Hindlimb muscle (tissue), 1 donor: Measurements from ENCODE around the gene S100A10. TPM values are rescaled to one million over a fixed set of nuclear protein-coding genes. Genes with fewer than 3 reads are reported as not detected.

Experiments
- DNase-seq: peaks from one replicate; pipeline ENCODE4 v3.0.0-alpha.2; 2013
- polyA plus RNA-seq: library from polyadenylated mRNA; unstranded; fragments of 120-200 nt; gene quantifications from one replicate; pipeline ENCODE4 v1.2.1, GENCODE V29; 2013; ENCODE audit not compliant: insufficient read length

Gene S100A10
- polyA plus RNA-seq, 1 donor = 186 TPM

DNA sequence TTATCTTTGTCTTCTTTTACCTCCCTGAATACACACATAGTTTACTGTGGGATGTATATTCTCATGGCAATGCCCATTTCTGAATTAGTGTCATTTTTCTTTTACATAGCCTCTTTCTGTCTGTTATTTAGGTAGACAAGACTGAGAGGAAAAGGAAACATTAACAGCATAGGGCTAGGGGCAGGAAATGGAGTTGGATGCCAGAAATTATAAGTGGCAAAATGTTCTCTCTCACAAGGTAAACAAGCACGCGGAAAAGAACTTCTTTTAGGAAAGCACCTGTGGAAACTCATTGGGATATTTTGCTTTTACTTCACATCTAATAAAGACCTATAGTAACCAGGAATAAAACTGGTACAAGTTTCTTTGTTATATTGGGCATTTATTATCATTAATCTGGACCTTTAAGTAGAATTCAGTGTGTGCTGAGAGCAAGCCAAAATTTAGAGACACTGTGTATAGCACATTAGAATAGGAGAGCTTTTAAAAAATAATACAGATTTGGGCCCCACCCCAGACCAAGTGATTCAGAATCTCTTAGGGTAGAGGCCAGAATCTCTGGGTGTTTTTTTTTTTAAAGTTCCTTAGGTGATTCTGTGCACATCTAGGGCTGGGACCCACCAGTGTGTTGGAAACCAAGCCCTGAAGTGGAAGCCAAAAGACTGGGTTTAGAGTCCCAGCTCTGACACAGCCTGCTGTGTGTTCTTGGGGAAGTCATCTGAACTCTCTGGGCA lies 32.7 kb downstream of the S100A10 start:
- no peak for DNase-seq

DNA sequence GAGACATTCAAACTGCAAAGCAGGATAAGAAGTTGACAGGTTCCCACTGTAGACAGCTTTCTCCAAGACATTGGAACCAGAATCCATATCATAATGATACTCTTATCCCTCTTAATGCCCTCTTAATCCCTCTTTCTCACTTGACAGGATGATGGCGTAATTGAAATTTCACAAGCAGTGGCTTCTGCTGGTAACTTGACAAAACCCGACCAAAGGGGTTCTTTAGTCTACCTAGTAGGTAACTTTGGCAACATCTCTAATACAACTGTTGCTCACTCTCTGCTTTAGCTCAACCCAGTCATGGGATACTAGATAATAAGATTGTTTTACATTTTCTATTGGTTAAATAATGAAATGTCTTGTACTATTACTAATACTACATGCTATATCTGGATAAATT lies 34.7 kb downstream of the S100A10 start:
- DNase-seq = no peak

DNA sequence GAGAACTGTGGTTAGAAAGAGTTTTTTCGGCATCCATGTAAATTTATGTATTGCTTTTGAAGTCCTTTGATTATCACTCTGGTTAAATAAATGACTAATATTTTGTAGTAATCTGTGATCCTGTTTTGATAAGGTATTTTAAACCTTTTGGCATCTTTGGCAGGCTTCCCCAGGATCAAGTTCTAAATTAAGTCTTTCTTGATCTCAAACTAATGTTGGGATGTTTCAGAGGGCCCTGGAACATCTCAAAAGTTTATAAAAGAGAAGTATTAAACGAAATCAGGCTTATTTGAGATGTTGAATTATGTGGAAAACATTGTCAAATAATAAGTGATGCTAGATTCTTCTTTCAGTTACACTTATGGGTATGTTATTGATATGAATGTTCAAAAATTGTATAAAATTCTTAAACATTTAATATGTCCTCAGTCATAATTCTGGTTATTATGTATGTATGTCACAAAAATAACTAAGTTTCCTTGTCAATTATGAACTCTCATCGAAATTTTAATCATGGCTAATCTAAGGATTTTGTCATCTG lies 36.6 kb downstream of the S100A10 start:
- DNase-seq = no peak

DNA sequence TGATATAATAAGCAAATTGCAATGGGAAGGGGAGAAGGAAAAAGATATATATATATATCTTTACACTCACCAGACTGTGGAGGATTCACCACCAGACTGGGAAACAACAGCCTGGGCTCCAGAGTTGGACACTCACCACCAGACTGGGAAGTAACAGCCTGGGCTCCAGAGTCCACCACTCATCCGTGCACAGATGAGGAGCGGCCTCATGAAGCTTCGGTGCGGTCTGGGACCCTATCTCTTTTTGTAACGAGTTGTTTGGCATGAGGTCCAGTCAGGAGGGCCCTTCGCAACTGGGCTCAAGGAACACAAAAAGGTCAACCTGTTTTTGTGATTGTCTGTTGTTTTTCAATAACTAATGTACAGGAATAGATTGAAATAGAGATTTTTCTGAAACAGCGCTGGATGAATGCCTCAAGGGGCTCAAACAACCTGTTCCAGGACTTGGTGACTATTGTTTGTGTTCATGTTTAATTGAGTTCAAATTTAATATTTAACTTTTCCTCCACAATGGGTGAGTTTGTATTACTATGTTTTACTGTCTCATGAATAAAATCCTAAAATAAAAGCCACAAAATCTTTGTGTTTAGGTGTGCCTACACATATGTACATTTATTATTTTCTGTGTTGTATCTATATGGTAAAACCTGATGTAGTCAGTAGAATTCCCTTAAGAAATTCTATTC lies 40.1 kb downstream of the S100A10 start:
- DNase-seq = no peak

DNA sequence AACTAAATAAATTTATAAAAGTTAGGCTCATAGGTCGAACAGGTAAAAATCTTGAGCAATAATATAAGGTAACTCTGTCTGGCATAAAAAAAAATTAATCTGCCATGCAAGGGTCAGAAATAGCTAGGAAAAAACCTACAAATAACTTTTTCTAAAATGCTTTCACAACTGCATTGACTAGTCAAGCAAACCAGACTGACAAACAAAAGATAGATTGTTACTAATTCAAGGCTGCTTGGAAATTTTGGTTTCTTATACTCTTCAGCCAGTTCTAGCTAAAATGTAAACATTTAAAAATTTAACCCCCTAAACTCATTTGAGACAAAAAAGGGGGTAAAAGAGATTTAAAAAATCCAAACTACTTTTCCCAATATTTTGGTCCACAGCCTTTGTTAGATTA lies 40.8 kb downstream of the S100A10 start:
- DNase-seq = no peak

DNA sequence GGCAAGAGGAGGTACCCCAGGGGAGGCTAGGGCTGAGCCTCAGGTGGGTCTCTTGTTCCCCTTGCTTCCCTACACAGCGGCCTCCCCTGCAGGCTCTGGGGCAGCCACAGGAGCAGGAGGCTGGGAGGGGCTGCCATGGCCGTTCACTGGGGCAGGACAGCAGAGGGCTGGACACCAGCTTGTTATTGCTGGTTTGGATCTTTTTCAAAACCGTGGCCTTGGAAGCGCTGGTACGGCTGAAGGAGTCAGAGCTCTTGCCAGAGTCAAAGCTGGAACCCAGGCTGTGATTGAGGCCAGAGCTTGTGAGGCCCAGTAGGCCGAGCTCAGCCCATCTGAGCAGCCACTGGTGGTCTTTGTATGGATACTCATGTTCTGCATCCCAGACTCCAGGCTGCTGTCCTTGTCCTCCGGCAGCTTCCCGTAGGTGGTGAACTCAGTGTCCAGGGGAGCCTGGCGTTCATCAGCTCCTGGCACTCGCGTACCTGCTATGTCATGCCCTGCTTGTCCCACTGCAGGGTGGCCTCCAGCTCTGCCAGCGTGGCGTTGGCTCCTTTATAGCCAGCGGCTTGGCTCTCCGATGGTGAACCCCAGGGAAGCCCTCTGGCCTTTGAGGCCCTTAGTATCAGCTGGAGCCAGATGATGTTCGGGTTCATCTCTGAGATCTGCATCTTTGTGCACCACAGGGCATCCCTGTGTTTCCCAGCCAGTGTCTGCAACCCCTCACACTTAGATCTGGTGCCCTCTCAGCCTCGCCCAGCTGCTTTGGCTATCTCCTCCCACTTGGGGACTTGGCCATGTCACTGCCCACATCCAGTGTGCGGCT lies 44.1 kb downstream of the S100A10 start:
- no peak for DNase-seq

DNA sequence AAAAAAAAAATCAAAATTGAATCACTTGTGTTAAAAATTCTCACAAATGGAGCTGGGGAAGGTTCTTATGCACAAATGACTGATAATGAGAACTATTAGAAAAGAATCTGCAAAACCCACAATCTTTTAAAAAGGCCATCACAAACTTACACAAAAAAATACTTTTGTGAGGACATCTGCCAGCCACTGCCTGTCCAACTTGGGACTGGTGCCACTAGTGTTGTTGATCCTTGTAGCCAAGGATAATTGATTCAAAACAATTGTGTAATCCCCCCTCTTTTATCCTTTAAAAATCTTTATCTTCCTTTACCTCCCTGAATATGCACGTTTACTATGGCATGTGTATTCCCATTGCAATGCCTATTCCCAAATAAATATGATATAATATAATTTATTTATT lies 45.2 kb downstream of the S100A10 start:
- DNase-seq = no peak

DNA sequence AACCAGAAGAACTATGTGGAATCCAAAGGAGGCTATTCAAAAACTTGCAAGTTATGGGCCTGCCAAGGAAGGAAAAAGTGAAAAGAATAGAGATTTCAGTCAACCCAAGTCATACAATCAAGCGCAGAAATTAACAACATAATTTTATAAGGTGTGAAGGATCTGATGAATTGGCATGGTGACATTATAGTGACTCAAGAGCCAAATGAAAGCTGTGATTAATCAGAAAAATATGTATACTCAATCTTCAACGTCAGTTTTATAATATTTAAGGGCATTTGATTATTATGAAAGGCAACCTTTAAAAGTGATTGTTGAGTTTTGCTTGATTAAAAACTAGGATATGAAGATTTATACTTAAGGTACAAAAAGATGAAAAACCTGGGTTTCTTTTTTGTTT lies 46.5 kb downstream of the S100A10 start:
- no peak for DNase-seq

DNA sequence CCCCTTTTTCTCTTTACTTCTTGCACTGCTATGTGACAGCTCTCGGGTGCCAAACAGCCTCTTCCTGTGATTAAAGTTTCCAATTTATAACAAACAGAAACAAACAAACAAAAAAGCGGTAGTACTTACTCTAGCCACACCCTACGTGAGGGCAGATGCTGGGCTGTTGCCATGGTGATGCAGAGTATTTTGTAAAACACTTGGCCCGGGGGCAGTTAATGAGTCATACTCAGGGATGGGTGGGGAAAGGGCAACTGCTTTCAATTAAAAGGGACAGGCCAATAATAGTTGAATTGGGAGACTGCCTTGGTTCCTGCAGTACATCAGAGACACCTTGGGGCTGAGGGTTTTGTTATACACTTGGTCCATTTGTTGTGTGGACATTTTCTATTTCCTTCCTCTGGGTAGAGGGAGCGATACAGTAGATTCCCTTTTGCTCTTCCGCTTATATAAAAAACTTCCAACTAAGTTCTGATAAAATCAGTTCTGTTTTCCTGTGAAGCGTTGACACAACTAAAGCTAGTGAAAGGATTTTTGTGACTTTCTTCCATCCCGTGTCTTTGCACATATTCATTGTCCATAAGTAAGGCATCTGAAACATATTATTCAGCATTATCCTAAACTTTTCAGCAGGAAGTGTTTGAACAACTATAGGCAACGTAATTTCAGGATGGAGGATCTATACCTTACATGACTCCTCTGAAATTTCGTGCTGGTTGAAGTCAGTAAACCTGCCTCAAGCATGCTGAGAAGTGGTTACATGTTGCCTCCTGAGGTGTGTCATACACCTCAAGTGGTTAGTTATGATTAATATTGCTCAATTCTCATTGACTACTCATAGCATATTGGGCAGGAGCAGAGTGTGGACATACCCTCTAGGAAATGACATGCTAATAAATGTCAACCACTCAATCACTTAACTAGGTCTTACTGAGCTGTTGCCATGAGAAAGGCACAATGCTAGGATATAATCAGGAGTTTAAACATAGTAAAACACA lies 47.6 kb downstream of the S100A10 start:
- peak; percentile 75 for DNase-seq

DNA sequence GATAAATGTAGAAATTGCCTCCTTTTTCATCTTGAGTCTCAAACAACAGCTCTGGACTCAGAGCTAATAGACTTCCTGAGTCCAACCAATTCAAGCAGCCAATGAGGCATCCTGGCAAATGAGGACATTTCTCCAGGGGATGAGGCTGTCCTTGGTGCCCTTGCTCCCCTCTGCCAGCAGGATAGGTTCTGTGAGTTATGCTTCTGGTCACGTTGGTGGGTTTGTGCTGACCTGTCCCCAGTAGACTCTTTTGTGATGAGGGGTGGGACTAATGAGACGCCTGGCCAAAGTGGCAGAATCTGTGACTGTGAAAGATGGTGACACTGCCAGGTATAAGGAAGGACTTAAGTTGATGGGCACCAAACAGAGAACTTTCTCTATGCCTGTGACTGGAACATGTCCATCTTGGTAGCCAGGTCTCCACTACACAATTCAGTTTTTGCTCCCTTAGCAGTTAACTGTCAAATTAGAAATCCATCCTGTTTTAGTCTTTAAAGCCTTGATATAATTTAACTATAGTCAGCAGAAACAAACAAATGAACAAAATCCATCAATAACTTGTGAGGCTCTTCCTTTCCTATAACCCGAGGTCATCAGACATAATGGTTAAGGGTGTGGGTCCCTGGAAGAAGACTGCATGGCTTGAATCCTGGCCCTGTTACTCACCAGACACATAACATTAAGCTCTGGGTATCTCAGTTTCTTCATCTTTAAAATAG lies 48.6 kb downstream of the S100A10 start:
- no peak for DNase-seq

DNA sequence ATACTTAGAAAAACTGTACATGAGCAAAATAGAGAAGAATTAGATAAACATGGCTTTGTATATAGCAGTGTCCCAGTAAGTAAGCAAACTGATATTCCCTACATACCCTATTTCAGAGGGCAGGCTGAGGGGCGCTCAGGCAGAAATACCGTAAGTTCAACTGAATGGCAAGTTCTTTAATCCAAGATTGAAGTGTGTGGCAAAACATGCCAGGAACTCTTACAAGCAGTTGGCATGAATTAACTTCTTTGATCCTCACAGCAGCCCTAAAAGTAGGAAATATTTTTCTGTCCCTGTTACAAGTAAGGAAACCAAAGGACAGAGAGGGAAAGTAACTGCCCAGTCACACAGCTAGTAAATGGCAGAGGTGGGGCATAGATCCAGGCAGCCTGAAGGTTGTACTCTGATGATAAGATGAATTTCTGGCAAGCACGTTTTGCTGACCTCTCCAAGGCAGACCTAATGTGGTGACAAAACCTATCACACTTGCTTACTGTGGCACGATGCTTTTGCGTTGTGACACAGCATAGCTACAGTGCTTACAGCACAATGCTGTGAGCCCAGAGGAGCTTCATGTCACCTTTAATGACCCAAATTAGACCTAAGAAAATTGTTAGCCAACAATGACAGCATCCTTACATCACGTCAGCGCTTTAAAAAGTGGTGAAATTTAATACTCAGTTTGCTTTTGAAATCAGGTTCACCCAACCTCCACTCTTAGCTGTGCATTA lies 49.4 kb downstream of the S100A10 start:
- DNase-seq = no peak

DNA sequence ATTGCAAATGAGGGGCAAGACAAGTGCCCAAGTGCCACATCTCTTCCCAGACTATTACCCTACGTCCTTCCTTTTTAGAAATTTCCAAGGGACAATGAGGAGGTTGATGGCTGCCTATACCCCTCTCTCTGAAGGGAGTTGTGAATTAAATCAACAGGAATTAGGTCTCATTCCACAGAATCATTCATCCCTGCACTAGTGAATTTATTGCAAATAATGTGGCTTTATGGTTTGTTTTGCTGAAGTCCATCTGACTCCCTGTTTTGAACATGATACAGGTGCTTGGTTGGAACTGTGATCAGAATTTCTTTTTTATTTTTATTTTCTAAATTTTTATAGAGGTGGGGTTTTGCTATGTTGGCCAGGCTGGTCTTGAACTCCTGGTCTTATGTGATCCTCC lies 50.1 kb downstream of the S100A10 start:
- DNase-seq = no peak

DNA sequence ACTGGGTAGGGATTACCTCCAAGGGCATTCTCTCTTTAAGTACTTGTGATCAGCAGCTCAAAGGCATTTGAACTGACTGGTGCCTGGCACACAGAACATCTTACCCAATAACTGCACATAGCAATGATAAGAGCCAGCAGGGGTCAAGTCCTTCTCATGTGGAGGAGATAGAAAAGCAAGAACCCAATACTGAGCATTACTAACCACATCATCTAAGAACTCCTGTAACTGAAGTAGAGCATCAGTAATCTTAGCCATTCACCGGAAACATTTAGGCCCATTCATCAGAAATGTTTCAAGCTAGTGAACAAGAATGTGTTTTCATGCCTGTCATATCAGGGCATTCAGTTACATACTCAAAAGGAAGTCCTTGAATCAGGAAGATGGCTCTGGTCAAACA lies 50.8 kb downstream of the S100A10 start:
- DNase-seq = no peak

DNA sequence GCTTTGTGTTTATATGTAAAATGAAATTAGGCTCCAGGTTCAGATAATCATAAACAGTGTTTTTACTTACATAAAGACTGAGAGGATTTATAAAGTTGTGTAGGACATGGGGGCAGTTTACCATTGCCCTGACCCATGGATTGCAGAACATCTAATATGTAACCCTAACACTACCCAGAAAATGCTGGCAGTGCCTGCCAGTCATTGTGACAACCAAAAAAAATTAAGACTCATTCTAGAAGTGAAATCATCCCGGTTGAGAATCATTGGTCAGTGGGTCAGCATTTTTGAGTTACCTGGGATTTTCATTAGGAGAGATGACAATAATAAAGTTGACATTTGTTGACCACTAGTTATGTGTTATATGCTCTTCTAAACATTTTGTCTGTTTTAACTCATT lies 53.1 kb downstream of the S100A10 start:
- DNase-seq = no peak

DNA sequence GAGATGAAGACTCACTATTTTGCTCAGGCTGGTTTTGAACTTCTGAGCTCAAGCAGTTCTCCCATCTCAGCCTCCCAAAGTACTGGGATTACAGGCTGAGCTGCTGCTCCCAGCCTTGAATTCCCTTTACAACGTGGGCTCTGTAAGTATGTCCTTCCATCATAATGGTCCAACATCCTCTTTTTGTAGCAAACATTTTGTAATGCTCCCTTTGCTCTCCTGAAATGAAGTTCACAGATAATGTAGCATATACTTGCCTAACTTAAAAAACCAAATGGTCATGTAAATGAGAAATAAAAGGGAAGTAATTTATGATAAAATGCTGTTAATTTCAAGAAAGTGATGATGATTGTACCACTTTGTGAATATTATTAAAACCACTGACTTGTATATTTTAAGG lies 53.9 kb downstream of the S100A10 start:
- no peak for DNase-seq

DNA sequence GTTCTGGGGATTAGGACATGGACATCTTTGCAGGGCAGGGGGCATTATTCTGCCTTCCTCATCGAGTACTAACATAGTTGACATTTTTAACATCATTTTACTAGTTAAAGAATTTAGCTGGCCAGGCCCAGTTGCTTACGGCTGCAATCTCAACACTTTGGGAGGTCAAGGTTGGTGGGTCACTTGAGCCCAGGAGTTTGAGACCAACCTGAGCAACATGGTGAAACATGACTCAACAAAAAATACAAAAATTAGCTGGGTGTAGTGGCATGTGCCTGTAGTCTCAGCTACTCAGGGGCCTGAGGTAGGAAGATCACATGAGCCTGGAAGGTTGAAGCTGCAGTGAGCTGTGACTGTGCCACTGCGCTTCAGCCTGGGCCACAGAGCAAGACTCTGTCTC lies 54.5 kb downstream of the S100A10 start:
- no peak for DNase-seq

DNA sequence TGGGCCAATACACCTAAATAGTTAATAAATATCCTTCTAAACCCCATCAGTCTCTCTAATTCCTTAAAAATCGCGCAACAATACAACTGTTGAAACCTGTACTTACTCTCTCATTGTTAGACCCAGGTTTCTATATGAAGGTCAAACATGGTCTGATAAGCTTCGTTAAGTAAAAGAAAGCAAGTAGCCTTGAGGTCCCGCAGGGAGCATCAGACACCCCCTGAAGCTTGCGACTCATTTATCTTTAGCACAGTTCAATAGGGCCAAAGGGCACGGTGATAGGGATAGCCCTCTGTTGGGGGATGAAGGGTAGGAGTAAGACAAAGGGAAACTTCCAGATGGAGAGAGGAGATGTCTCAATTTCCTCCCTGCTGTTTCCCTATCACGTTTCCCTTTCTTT lies 57.0 kb downstream of the S100A10 start:
- DNase-seq = no peak

DNA sequence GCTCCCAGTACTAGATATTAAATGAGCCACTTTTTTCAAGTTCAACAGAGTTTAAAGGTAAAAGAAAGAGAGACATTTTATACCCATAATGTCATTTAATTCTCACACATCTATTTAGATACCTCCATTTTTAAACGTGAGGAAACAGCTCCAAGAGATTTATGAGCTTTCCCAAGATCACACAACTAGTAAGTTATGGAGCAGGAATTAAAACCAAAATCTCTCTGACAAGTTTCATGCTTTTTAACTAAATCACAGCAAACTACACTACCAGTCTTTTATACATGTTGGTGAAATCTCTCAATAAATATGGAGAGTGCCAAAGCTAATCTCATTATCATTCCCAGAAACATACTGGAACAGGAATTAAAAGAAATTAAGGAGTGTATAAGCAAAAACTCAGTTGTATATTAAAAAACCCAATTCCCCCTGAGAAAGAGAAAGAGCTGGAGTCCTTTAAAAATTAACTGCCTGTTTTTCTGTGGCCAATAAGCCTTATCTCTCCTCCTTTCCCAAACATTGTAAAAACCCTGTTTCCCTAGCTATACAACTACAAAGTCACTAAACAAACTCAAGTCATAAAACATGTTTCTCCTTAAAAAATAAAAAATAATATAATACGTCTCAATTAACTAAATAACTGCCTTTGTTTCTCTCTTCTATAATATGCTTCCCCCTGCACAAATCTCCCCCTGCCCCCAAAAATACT lies 57.6 kb downstream of the S100A10 start:
- DNase-seq = no peak

DNA sequence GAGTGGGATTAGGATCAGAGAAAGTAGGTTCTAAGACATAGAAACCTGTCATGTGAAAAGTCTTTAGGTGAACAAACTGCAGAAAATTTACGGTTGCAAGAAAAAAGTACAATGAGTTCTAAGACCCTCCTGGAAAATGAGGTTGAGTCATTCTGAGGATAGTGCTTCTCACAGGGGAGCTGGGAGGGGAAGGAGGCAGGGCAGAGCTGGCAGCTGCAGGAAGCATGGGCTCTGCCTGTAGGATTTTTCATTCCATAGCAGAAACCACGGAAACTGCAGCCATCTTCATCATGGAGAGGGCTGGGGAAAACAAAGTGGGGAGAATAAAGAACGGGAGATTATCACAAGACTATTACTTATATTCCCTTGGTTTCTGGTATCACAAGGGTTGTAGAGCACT lies 58.5 kb downstream of the S100A10 start:
- DNase-seq = no peak

DNA sequence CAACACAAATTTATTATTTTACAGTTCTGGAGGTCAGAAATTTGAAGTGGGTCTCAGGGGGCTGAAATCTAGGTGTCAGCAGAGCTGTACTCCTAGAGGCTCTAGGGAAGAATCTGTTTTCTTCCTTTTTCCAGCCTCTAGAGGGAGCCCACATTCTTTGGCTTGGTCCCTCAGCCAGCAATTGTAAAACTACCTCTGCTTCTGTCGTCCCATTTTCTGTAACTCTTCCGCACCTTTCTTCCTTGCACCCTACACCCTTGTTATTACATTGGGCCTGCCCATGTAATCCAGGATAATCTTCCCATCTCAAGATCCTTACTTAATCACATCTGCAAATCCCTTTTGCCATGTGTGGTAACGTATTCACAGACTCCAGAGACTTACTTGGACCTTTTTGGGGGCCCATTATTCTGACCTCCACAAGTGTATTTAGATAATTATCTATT lies 59.6 kb downstream of the S100A10 start:
- DNase-seq = peak; percentile 73
